H1 (cell line): ENCODE measurements around the gene MRPL41.

Experiments
- POLR2A ChIP-seq, 2 experiments: IDR thresholded peaks; 1 replicate in 1 of 2; 2 replicates in 1 of 2; pipeline ENCODE4 v1.6.1; 2011; ENCODE audit warnings: low read depth in 2 of 2, low read length in 2 of 2, mild to moderate bottlenecking in 2 of 2; ENCODE audit errors: control extremely low read depth in 1 of 2
- SRF ChIP-seq: IDR thresholded peaks from 2 replicates; pipeline ENCODE4 v1.6.1; 2011; ENCODE audit warnings: mild to moderate bottlenecking, low read depth, low read length, moderate library complexity
- TF ChIP-seq, protein P1 (sequence below), 3 experiments: IDR thresholded peaks; 1 replicate in 2 of 3; 2 replicates in 1 of 3; pipeline versions ENCODE4 v1.5.1 to v1.6.1; 2011; ENCODE audit warnings: low read length in 3 of 3, mild to moderate bottlenecking in 3 of 3, inconsistent platforms in 2 of 3, low read depth in 1 of 3, moderate library complexity in 1 of 3; ENCODE audit not compliant: insufficient read depth in 1 of 3; ENCODE audit errors: control extremely low read depth in 1 of 3

DNA sequence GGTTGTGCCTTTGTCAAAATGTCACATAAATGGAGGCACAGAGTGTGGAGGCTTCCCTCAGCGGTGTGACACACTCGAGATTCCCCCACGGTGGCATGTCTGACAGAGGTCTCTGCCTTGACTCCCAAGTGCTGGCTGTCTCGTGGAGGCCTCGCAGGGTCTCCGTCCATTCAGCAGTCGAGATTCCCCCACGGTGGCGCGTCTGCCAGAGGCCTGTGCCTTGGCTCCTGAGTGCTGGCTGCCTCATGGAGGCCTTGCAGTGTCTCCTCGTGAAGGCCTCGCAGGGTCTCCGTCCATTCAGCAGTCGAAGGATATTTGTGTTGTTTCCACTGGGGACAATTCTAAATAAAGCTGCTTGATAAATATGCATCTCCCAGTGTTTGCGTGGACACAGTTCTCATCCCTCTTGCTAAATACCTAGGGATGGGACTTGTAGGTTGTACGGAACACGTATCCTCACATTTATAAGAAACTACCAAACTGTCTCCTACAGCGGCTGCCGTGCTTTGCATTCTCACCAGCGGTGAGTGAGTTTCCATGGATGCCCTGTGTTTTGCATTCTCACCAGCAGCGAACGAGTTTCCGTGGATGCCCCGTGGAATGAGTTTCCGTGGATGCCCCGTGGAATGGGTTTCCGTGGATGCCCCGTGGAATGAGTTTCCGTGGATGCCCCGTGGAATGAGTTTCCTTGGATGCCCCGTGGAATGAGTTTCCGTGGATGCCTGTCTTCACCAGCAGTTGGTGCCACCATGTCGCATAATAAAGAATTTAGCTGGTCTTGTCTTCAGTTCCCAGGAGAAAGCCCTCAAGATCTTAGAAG lies 27.3 kb upstream of the MRPL41 start:
- TF ChIP-seq, protein P1, sequence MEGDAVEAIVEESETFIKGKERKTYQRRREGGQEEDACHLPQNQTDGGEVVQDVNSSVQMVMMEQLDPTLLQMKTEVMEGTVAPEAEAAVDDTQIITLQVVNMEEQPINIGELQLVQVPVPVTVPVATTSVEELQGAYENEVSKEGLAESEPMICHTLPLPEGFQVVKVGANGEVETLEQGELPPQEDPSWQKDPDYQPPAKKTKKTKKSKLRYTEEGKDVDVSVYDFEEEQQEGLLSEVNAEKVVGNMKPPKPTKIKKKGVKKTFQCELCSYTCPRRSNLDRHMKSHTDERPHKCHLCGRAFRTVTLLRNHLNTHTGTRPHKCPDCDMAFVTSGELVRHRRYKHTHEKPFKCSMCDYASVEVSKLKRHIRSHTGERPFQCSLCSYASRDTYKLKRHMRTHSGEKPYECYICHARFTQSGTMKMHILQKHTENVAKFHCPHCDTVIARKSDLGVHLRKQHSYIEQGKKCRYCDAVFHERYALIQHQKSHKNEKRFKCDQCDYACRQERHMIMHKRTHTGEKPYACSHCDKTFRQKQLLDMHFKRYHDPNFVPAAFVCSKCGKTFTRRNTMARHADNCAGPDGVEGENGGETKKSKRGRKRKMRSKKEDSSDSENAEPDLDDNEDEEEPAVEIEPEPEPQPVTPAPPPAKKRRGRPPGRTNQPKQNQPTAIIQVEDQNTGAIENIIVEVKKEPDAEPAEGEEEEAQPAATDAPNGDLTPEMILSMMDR (IDR thresholded peaks at IDR 0.05; ENCODE audit: control extremely low read depth in 1 of 3, insufficient read depth in 1 of 3, low read depth in 1 of 3, low read length in 3 of 3), result no peak
- no peak for TF ChIP-seq SRF
- TF ChIP-seq POLR2A (IDR thresholded peaks at IDR 0.05; ENCODE audit: control extremely low read depth in 1 of 2, low read depth in 2 of 2, low read length in 2 of 2), result no peak
